Omental fat pad (tissue), 4 donors: Measurements from ENCODE around the gene C19orf25. TPM values are rescaled to one million over a fixed set of nuclear protein-coding genes. Genes with fewer than 3 reads are reported as not detected.

ENCODE experiments used
- ATAC-seq: fragments of 150-250 bp; one replicate; pipeline ENCODE4 v1.9.1; 2016; ENCODE audit warnings: mild to moderate bottlenecking, moderate library complexity; ENCODE audit not compliant: low FRiP score
- DNase-seq: peaks from one replicate; pipeline ENCODE4 v3.0.0-alpha.2; 2019; ENCODE audit warnings: low spot score
- total RNA-seq, 4 donors: library from RNA; depleted of rRNA; stranded (reverse); fragments of >200 nt; gene quantifications; one replicate each; pipeline ENCODE4 v1.1.0, GENCODE V29; 2016
- TF ChIP-seq, protein P1 (sequence below), 3 donors: fragments of 450-650 bp; IDR thresholded peaks; one replicate each; pipeline ENCODE4 v1.5.1; 2016 to 2017; ENCODE audit warnings: antibody characterized with exemption in 3 of 3, mild to moderate bottlenecking in 3 of 3, moderate library complexity in 2 of 3

C19orf25 gene
- total RNA-seq, 4 donors from 2014 or later: 17.6 to 26.2 (median 20.6) TPM

- ATAC-seq (no peak), DNase-seq (no peak)
- TF ChIP-seq, protein P1, sequence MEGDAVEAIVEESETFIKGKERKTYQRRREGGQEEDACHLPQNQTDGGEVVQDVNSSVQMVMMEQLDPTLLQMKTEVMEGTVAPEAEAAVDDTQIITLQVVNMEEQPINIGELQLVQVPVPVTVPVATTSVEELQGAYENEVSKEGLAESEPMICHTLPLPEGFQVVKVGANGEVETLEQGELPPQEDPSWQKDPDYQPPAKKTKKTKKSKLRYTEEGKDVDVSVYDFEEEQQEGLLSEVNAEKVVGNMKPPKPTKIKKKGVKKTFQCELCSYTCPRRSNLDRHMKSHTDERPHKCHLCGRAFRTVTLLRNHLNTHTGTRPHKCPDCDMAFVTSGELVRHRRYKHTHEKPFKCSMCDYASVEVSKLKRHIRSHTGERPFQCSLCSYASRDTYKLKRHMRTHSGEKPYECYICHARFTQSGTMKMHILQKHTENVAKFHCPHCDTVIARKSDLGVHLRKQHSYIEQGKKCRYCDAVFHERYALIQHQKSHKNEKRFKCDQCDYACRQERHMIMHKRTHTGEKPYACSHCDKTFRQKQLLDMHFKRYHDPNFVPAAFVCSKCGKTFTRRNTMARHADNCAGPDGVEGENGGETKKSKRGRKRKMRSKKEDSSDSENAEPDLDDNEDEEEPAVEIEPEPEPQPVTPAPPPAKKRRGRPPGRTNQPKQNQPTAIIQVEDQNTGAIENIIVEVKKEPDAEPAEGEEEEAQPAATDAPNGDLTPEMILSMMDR (IDR thresholded peaks at IDR 0.05): no peak
Observed at GRCh38 chr19:1433119-1434039, 45.6 kb downstream of the C19orf25 start.

GRCh38 chr19:1432507-1432887, 46.5 kb downstream of the C19orf25 start:
- TF ChIP-seq, protein P1 (IDR thresholded peaks at IDR 0.05): no peak
- ATAC-seq: no peak
- no peak for DNase-seq

DNA sequence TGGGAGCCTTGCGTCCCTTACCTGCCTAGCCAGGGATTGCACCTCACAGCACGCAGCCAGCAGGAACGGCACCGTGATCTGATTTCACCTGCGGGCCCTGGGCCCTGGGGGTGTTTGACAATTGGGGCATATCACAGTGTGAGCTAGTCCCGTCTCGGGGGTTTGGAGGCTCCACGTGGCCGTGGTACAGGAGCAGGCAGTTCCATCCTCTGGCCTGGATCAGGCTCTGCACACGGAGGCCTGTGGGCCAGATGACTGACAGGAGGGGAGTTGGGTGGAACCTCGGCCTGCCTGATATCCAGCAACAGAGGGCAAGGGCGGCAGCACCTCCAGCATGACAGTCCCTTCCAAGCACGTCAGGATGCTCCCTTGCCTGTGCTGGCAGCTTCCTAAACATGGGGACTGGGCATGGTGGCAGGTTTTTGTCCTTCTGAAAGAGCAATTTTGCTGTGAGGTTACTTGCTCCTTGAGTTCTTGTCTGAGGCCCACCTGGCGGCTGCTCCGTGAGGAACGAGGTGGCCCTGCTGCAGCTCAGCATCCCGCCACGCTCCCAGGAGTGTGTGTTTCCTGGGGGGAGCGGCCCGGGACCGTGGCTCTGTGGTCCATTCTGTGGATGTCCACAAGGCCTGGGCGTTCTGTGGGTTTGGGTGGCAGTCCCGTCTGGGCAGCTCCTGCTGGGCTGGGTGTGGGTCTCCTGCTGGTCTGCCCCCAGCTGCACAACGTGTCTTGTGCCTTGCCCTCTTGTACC, 47.1 kb downstream of the C19orf25 start:
- DNase-seq (no peak), ATAC-seq (no peak)
- TF ChIP-seq, protein P1 (IDR thresholded peaks at IDR 0.05): no peak

DNA sequence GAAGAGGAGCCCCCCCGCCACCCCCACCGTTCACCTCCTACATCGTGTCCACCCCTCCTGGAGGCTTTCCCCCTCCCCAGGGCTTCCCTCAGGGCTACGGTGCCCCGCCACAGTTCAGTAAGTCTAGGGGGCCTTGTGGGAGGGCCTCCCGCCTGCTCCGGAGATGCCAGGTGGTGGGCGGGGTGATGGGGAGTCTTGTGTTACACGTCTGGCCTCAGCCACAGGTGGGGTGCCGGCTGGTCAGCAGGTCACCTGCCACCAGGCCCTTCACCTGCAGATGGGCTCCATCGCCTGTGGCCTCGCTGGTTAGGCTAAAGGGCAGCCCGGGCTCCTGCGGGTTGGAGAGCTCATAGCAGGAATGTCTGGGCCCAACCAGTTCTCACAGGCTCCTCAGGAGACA, 48.8 kb downstream of the C19orf25 start:
- TF ChIP-seq, protein P1 (IDR thresholded peaks at IDR 0.05): no peak
- DNase-seq (no peak), ATAC-seq (no peak)

- no peak for DNase-seq
- ATAC-seq: no peak
- TF ChIP-seq, protein P1 (IDR thresholded peaks at IDR 0.05): no peak
Observed at GRCh38 chr19:1429750-1430149, 49.3 kb downstream of the C19orf25 start.

DNA sequence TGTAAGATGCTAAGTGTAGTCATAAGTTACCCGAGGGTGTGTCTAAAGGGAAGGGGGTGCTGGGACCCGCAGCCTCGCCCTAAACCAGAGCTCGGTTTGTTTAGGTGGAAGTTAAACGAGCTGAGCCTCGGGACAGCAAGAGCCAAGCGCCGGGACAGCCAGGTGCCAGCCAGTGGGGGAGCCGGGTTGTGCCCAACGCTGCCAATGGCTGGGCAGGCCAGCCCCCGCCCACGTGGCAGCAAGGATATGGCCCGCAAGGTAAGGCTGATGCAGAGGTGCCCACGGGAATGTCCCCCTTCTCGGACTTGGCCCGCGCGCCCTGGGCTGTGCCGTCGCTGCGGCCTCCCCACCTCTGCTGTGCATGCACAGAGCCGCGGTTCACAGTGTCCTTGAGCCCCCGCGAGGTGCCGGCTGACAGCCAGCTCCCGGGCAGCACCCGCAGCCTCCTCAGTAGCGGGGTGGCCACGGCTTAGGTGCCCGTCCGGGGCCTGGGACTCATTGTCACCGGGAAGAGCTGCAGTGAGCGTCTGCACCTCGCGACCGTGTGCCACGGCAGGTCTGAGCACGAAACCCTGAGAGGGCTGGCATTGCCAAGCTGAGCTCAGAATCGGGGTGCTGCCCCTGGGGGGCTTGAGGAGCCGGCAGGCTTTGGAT, 50.1 kb downstream of the C19orf25 start:
- ATAC-seq (no peak), DNase-seq (no peak)
- TF ChIP-seq, protein P1 (IDR thresholded peaks at IDR 0.05): no peak
